Measurements from ENCODE around the gene PTGES2.
A peak's percentile ranks its signal among the peaks of the same experiment; 100 is the strongest.

The PTGES2 gene

GRCh38 chr9:128127568-128127989 is at the start of gene PTGES2:
Gene PTGES2 (minus strand): TSS chr9:128127729. CDS start chr9:128127717, 12 bp downstream.
- peak; percentile 83 for DNase-seq

DNA sequence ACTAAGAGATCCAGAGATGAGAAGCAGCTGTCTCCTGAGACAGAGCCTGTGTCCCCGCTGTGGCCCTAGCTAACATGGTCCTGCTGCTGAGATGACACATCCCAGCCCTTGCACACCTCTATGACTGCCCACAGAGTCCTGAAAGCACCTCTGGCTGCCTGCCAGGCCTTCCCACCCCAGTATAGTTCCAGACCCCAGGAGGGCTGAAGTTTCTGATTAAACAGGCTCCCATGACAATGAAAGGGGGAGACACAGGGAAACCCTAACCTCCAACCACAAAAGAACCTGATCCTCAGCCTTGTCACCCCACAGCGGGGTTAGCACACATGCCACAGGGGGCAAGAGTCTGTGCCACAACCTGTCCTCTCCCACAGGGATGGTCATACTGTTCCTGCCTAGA is 48.2 kb upstream of the PTGES2 start:
- no peak for DNase-seq

- DNase-seq = no peak
Measured at GRCh38 chr9:128175102-128175563, 47.6 kb upstream of the PTGES2 start.

GRCh38 chr9:128174062-128174461 is 46.5 kb upstream of the PTGES2 start:
- DNase-seq = no peak

DNA sequence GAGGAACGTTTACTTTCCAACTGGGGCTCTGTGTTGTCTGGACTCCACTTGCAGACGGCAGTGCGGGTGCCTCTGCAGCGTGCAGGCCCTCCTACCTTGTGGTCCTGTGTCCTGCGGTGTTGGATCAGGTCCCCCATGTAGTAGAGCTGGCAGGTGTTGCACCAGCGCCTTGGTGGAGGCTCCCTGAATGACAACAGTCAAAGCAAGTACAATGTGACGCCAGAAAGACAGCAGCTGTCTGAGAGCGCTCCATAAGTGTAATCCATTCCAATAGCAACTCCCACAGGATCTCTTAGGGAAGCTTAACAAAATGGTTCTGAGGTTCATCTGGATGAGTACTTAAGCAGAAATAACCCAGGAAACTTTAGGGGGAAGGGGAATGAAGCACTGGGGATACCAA is 42.4 kb upstream of the PTGES2 start:
- no peak for DNase-seq

DNA sequence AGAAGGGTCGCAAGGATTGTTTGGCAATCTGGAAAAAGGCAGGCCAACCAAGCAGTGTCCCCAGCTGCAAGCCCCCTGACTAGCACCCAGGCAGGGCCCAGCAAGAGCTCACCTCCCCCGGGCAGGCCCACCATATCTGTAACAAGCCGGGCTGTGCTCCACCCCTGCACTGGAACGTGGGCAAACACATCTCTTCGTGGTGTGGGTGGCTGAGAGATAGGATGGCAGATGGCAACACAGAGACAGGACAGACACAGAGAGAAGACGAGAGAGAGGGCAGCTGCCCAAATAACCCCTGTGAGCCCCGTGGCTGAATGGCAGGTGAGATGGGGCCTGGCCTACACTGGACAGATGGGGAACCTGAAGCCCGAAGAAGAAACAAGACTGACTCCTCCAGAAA is 42.0 kb upstream of the PTGES2 start:
- no peak for DNase-seq

GRCh38 chr9:128168731-128169308 is 41.3 kb upstream of the PTGES2 start:
- no peak for DNase-seq

GRCh38 chr9:128167209-128167608 is 39.7 kb upstream of the PTGES2 start:
- no peak for DNase-seq

DNA sequence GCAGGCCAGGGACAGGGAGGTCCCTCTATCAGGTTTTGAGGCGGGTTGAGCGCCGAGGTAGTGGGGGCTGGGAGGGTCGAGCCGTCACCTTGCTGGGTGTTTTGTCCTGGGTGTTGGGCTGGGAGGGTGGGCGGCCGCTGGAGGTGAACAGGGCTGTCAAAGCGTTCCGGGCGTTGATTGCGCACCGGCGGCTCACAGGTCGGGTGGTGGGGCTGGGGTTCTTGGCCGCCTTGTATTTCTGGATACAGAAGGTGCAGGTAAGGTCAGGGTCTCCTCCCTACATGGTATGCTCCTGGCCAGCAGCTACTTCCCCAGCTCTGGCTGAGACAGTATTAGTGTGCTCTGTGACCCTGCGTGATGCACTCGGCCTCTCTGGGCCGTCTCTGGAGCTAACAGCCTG is 38.6 kb upstream of the PTGES2 start:
- DNase-seq = no peak

DNA sequence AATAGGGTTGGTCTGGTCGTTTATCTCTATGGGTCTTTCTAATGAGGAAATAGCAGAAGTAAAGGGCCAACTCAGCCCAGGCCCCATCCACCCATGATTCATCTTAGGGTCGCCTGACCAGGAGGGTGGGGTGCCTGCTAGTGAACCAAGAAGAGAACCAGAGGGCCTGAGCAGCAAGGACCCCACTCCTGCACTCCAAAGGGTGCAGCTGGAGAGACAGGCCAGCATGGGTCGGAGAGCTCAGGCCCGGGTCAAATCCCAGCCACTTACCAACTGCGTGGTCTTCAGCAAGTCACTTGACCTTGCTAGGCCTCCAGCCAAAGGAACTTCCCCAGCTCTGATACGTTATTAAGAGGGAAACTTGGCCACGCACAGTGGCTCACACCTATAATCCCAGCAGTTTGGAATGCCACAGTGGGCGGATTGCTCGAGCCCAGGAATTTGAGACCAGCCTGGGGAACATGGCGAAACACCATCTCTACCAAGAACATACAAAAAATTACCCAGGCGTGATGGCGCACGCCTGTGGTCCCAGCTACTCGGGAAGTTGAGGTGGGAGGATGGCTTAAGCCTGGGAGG is 36.9 kb upstream of the PTGES2 start:
- DNase-seq = no peak

DNA sequence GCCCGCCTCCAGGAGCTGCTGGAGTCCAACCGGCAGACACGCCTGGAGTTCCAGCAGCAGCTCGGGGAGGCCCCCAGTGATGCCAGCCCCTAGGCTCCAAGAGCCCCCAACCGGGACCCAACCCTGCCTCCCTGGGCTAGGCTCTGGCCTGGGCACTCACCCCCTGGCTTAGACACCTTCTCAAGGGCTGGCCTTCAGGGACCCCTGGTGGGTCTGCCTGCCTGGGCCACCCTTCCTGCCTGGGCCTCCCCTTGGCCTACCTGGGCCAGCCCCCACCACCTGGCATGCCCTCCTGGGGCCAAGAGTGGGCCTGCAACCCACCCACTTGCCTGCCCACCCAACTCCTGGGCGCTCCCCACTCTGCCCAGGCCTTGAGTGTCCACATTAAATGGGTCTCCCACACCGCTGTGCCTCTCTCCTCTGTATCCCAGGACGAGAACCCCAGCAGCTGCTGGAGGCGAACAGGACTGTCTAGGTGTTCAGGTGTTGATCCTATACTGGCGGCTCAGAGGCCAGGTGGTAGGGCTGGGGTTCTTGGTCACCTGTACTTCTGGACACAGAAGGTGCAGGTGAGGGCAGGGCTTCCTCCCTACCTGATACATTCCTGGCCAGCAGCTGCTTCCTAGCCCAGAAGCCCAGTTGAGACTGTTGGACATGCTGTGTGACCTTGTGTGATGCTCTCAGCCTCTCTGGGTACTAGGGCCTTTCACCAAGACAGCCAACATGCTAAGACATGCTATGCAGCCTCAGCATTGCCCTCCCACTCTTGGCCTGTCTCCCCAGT is 36.2 kb upstream of the PTGES2 start:
- DNase-seq = no peak

DNA sequence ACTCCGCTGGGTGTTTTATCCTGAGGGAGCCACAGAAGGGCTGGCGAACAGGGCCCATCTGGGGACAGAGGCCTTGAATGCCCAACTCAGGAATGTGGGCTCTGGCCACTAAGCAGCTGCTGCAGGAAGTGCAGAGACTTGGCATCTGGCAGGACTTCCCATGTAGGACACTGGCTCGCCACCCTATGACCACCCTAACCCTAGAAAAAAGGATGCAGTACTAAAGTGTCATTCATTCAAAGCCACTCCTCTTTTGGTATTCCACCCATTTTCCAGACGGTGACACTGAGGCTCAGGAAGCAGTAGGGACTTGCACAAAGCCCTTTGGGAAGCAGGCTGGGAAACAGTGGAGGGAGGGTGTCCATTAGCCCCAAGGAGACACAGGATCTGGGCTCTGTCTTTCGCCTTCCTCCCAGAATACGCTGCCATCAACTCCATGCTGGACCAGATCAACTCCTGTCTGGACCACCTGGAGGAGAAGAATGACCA is 35.5 kb upstream of the PTGES2 start:
- DNase-seq = no peak

- no peak for DNase-seq
Measured at GRCh38 chr9:128162215-128163026, 34.9 kb upstream of the PTGES2 start.

GRCh38 chr9:128161215-128161902 is 33.8 kb upstream of the PTGES2 start:
- no peak for DNase-seq

DNA sequence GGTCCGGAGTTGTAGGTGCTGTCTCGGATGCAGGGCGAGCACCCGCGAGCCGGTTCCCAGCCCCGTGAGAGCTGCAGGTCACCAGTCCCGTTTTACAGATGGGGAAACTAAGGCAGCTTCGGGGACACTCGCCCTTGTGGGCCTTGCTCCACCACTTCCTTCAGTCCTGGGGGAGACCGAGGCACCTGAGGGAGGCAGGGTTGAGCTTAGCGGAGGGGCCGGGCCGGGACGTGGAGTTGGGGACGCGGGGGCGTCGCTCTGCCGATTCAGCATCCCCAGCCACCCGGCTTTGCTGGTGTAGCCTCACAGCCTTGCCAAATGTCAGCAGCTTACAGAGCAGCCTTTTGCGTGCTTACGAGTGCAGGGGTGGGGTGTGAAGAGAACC is 33.1 kb upstream of the PTGES2 start:
- no peak for DNase-seq

- peak; percentile 94 for DNase-seq
Measured at GRCh38 chr9:128159784-128160602, 32.5 kb upstream of the PTGES2 start, which contains the start of gene BBLN. Gene BBLN (plus strand): TSS chr9:128160265. CDS start chr9:128160408, 143 bp downstream.

DNA sequence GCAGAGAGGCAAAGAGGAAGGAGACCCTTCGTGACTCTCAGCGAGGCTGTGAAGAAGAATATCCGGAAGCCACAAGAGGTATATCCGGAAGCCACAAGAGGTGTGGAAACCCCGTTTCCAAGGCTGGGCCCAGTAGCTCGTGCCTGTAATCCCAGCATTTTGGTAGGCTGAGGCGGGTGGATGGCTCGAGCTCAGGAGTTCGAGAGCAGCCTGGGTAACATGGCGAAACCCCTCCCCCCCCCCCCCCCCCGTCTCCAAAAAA is 31.9 kb upstream of the PTGES2 start:
- no peak for DNase-seq

DNA sequence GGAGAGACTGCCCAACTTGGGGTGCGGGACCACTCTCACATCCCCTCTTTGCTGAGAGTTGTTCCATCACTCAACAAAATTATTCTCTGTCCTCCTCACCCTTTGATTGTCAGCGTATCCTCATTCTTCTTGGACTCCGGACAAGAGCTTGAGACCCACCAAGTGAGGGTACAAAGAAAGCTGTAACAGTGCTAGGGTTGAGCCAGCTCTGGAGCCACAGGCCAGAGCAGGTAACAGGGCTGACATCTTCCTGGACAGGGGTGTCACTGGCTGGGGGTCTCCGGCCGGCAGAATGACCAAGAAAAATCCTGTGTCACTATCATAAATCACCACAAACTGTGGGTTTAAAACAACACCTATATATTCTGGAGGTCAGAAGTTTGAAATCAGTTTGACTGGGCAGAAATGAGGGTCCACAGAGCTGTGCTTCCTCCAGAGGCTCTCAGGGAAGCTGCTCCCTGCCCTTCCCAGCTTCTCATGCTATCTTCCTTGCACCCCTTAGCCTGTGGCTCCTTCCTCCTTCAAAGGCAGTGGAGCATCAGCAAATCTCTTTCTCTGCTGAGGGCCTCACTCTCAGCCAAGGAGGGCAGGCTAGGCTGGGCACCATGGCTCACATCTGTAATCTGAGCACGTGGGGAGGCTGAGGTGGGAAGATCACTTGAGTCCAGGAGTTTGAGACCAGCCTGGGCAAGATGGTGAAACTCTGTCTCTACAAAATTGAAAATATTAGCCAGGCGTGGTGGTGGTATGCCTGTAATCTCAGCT is 28.4 kb upstream of the PTGES2 start:
- DNase-seq = no peak

GRCh38 chr9:128153947-128154695 is 26.6 kb upstream of the PTGES2 start:
- no peak for DNase-seq
